Esophagus muscularis mucosa (tissue), 4 donors: ENCODE results near the gene EFHC1.

Experiments used
- CTCF ChIP-seq, 3 experiments: fragments of 200-600 bp in 2 of 3; fragments of 450-650 bp in 1 of 3; sonication (generic) in 2 of 3; IDR thresholded peaks; one replicate each; pipeline ENCODE4 v1.5.1; 2017 to 2019; ENCODE audit warnings: antibody characterized with exemption in 3 of 3, mild to moderate bottlenecking in 2 of 3, moderate library complexity in 1 of 3
- EP300 ChIP-seq: sonication (generic); formaldehyde crosslinking; IDR thresholded peaks from one replicate; pipeline ENCODE4 v1.6.1; 2017; ENCODE audit warnings: antibody characterized with exemption
- POLR2A ChIP-seq: fragments of 450-650 bp; IDR thresholded peaks from one replicate; pipeline ENCODE4 v1.6.1; 2017; ENCODE audit warnings: antibody characterized with exemption, moderate library complexity, mild to moderate bottlenecking, low read depth
- POLR2AphosphoS5 ChIP-seq, 2 donors: sonication (generic); formaldehyde crosslinking; IDR thresholded peaks; one replicate each; pipeline ENCODE4 v1.6.1; 2017; ENCODE audit warnings: antibody characterized with exemption in 2 of 2

DNA sequence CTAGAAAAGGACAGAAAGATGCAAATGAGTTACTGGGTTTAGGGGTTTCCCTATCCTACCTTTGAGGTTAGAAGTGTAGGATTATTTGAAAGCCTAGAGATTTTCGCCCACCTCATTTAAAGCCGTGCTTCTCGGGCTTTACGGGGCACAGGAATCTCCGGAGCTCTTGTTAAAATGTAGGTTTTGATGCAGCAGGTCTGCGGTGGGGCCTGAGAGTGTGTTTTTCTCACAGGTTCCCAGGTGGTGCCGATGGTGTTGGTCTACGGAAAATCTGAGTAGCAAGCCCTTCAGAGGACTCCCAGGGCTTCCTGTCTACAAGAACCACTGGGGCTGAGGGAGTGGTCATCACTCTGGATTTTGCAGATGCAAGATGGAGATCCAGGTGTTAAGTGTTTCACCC lies 109.2 kb downstream of the EFHC1 start:
- no peak for TF ChIP-seq CTCF (IDR thresholded peaks at IDR 0.05)
- no peak for TF ChIP-seq POLR2A
- TF ChIP-seq EP300 = no peak
- no peak for TF ChIP-seq POLR2AphosphoS5 (IDR thresholded peaks at IDR 0.05)
